COR-L47 (cell line): ENCODE data around the gene ENPP6.

Source experiments
- DNase-seq: peaks from one replicate; lab custom pipeline; 2025; lab: John Stamatoyannopoulos, UW

ENPP6 gene

GRCh38 chr4:184190711-184191110 is 27.0 kb downstream of the ENPP6 start:
- no peak for DNase-seq

- no peak for DNase-seq
Measured at GRCh38 chr4:184189966-184190365, 27.7 kb downstream of the ENPP6 start.

- DNase-seq = no peak
Measured at GRCh38 chr4:184188443-184189400, 29.0 kb downstream of the ENPP6 start.

- no peak for DNase-seq
Measured at GRCh38 chr4:184177271-184177670, 40.4 kb downstream of the ENPP6 start.

- DNase-seq = no peak
Measured at GRCh38 chr4:184174571-184175488, 42.8 kb downstream of the ENPP6 start.

GRCh38 chr4:184171011-184171410 is 46.7 kb downstream of the ENPP6 start:
- DNase-seq = no peak

GRCh38 chr4:184169225-184169867 is 48.3 kb downstream of the ENPP6 start:
- DNase-seq = no peak

- DNase-seq = peak; percentile 32
Measured at GRCh38 chr4:184168406-184169019, 49.2 kb downstream of the ENPP6 start.

- DNase-seq = no peak
Measured at GRCh38 chr4:184167576-184167975, 50.1 kb downstream of the ENPP6 start.

- DNase-seq = peak; percentile 1
Measured at GRCh38 chr4:184166736-184167135, 50.9 kb downstream of the ENPP6 start.

GRCh38 chr4:184165291-184165690 is 52.4 kb downstream of the ENPP6 start:
- DNase-seq = no peak

GRCh38 chr4:184163813-184164212 is 53.9 kb downstream of the ENPP6 start:
- peak; percentile 41 for DNase-seq

GRCh38 chr4:184162596-184162995 is 55.1 kb downstream of the ENPP6 start:
- DNase-seq = no peak

GRCh38 chr4:184157322-184157721 is 60.4 kb downstream of the ENPP6 start:
- DNase-seq = no peak

- DNase-seq = no peak
Measured at GRCh38 chr4:184156163-184156920, 61.3 kb downstream of the ENPP6 start.

- DNase-seq = no peak
Measured at GRCh38 chr4:184154199-184154598, 63.5 kb downstream of the ENPP6 start.

GRCh38 chr4:184153781-184154180 is 63.9 kb downstream of the ENPP6 start:
- no peak for DNase-seq

GRCh38 chr4:184151988-184152485 is 65.6 kb downstream of the ENPP6 start:
- no peak for DNase-seq

- DNase-seq = peak; percentile 20
Measured at GRCh38 chr4:184150102-184150839, 67.4 kb downstream of the ENPP6 start.
